Mononuclear cell (primary cell): ENCODE data around the gene CDK6. TPM values are rescaled to one million over a fixed set of nuclear protein-coding genes. Genes with fewer than 3 reads are reported as not detected.

Source experiments
- H3K27me3 ChIP-seq: 2 replicates; pipeline ENCODE4 v1.6.0; 2011; ENCODE audit warnings: low read length, control low read depth; ENCODE audit not compliant: insufficient read depth
- H3K4me1 ChIP-seq: 2 replicates; pipeline ENCODE4 v1.5.1; 2011; ENCODE audit warnings: mild to moderate bottlenecking, low read length, control low read depth; ENCODE audit not compliant: insufficient read depth
- H3K4me3 ChIP-seq: 2 replicates; pipeline ENCODE4 v1.5.1; 2011; ENCODE audit warnings: mild to moderate bottlenecking, low read length, moderate library complexity
- H3K9me3 ChIP-seq: 2 replicates; pipeline ENCODE4 v1.5.1; 2011; ENCODE audit warnings: low read depth, mild to moderate bottlenecking, control low read depth, low read length
- total RNA-seq: library from RNA; depleted of rRNA; stranded (reverse); fragments of >200 nt; gene quantifications from one replicate; pipeline ENCODE4 v1.2.3, GENCODE V29; 2012

The CDK6 gene
- total RNA-seq, 1 donor: 28.4 TPM

DNA sequence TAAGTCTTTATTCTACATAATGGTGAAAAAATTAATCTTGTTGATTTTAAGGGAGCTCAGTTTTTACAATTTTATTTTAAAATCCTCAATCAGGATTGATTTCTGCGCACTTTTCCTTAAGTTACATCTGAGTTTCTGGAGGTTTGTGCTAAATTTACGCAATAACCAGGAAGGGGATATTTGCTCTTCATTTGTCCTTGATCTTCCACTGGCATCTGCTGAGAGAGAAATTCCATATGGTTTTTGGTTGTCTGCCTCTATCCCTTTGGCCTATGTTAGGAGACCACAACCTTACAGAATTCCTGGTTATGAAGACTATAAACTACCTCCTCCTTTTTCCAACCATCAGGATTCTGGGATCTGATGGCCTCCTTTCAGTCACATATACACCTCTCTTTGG is 20.1 kb upstream of the CDK6 start:
- no peaks in the 10 kb centered on the region for H3K9me3 ChIP-seq
- no peaks in the 10 kb centered on the region for H3K27me3 ChIP-seq
- no peak overlapping the region for H3K4me3 ChIP-seq
- no peaks in the 10 kb centered on the region for H3K4me1 ChIP-seq

GRCh38 chr7:92854501-92855238 is 18.3 kb upstream of the CDK6 start:
- no peaks in the 10 kb centered on the region for H3K27me3 ChIP-seq
- no peaks in the 10 kb centered on the region for H3K9me3 ChIP-seq
- H3K4me3 ChIP-seq: no peak overlapping the region
- H3K4me1 ChIP-seq: no peaks in the 10 kb centered on the region

- no peaks in the 10 kb centered on the region for H3K9me3 ChIP-seq
- no peaks in the 10 kb centered on the region for H3K4me1 ChIP-seq
- no peak overlapping the region for H3K4me3 ChIP-seq
- H3K27me3 ChIP-seq: no peaks in the 10 kb centered on the region
Measured at GRCh38 chr7:92851732-92852131, 15.4 kb upstream of the CDK6 start.

DNA sequence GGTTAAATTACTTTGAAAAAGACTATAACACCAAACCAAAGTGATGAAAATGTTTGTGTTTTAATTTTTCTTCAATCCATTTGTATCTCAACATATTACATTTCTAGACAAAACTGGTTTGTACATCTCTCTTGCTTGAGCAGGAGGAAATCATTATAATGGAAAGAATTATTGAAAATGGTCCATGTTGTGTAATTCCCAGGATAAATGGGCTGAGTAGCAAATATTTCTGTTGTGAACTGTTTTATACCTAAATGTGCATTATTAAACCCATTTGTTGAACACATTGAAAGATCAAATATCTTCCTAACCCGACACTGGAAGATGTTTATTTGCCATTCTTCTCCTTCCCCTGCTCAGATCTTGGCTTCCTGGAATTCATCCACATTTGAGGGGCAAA is 14.1 kb upstream of the CDK6 start:
- H3K4me3 ChIP-seq: no peak overlapping the region
- H3K9me3 ChIP-seq: no peaks in the 10 kb centered on the region
- no peaks in the 10 kb centered on the region for H3K27me3 ChIP-seq
- no peaks in the 10 kb centered on the region for H3K4me1 ChIP-seq

- no peak overlapping the region for H3K4me3 ChIP-seq
- no peaks in the 10 kb centered on the region for H3K4me1 ChIP-seq
- no peaks in the 10 kb centered on the region for H3K27me3 ChIP-seq
- no peaks in the 10 kb centered on the region for H3K9me3 ChIP-seq
Measured at GRCh38 chr7:92849322-92849721, 12.9 kb upstream of the CDK6 start.

GRCh38 chr7:92848851-92849250 is 12.5 kb upstream of the CDK6 start:
- no peaks in the 10 kb centered on the region for H3K27me3 ChIP-seq
- no peak overlapping the region for H3K4me3 ChIP-seq
- H3K4me1 ChIP-seq: no peaks in the 10 kb centered on the region
- no peaks in the 10 kb centered on the region for H3K9me3 ChIP-seq

DNA sequence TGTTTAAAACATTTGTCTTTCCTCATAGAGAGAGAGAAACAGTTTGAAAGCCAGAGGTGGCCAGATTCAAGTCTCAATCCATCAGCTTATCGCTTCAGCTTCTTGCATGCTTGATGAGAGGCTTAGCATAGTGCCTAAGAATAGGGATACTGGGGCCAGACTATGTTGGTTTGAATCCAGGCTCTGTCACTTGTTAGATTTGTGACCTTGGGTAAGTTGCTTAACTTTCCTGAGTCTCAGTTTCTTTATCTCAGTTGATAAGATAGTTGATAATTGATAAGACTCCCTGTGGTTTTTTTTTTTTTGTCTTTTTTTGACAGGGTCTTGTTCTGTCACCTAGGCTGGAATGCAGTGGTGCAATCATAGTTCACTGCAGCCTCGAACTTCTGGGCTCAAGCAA is 12.1 kb upstream of the CDK6 start:
- H3K9me3 ChIP-seq: no peaks in the 10 kb centered on the region
- no peak overlapping the region for H3K4me3 ChIP-seq
- no peaks in the 10 kb centered on the region for H3K4me1 ChIP-seq
- no peaks in the 10 kb centered on the region for H3K27me3 ChIP-seq

DNA sequence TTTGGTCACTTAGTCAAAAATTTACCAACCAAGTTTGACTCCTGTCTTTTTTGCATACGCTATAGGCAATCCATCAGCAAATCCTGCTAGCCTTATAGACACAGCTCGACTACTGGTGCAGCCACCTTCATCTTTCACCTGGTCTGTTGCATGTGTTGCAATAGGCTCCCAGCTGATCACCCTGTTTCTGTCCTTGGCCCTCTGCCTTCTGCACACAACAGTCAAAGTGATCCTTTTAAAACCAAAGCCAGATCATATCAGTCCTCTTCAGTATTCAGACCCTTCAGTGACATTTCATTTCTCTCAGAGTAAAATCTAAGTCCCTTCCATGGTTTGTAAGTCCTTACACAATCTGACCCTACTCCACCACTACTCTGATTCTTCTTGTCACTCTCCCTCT is 10.9 kb upstream of the CDK6 start:
- Histone ChIP-seq H3K27me3 (no peaks in the 10 kb centered on the region), H3K4me1 (no peaks in the 10 kb centered on the region), H3K9me3 (no peaks in the 10 kb centered on the region), H3K4me3 (no peak overlapping the region)

DNA sequence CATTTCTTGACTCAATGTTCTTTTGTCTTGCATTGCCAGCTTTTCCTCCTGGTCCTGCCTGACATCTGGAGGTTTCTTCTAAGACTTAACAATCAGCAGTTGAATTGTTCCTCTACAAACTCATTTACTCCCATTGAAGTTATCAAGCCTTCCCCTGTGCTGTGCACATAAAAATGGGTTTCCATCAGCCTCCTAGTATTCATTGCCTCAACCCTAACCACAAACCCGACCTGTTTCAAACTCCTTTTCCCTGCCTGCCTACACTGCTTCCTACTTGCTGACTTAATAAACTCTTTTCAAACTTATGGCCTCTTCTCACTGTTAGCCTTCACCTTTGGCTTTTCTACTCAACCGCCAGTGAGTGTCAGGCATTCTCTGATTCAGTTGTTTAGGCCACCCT is 9.4 kb upstream of the CDK6 start:
- Histone ChIP-seq H3K9me3 (no peaks in the 10 kb centered on the region), H3K4me3 (no peak overlapping the region), H3K27me3 (no peaks in the 10 kb centered on the region), H3K4me1 (no peaks in the 10 kb centered on the region)

DNA sequence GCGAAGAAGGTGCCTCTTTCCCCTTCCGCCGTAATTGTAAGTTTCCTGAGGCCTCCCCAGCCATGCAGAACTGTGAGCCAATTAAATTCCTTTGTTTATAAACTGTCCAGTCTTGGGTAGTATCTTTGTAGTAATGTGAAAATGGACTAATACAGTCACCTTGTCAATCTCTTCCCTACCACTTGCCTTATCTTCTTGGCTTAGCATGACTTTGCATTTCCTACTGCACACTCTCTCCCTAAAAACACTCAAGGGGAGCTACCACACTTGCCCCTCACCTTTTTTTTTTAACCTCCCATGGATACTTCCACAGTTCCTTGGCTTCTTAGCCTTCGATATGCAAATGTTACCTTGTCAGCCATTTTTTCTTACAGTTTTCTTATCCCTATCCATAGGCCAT is 7.4 kb upstream of the CDK6 start:
- no peaks in the 10 kb centered on the region for H3K27me3 ChIP-seq
- H3K9me3 ChIP-seq: no peaks in the 10 kb centered on the region
- H3K4me1 ChIP-seq: no peaks in the 10 kb centered on the region
- H3K4me3 ChIP-seq: no peak overlapping the region

- H3K4me1 ChIP-seq: no peaks in the 10 kb centered on the region
- H3K9me3 ChIP-seq: no peaks in the 10 kb centered on the region
- H3K4me3 ChIP-seq: no peak overlapping the region
- no peaks in the 10 kb centered on the region for H3K27me3 ChIP-seq
Measured at GRCh38 chr7:92843034-92843760, 6.8 kb upstream of the CDK6 start.

DNA sequence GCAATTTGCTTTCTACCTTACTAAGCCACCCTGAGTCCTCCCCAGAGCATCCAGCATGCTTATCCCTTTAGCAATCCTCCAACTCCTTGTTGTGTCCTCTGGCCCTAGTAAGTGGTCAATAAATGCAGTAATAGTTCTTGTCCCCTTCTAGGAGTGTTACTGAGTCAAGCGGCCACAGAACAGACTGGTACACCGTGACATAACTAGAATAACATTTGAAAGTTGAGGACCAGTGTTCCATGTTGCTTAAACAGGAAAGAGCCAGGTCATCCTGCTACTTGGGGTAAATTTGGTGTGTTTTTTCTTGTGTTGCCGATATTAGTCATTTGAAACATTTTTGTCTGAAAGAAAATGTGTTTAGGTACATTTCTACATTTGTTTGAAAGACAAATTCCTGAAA is 4.8 kb upstream of the CDK6 start:
- no peak overlapping the region for H3K4me3 ChIP-seq
- peaks cover 4% of the 10 kb centered on the region for H3K4me1 ChIP-seq
- H3K27me3 ChIP-seq: no peaks in the 10 kb centered on the region
- H3K9me3 ChIP-seq: no peaks in the 10 kb centered on the region

- H3K4me1 ChIP-seq: peaks cover 4% of the 10 kb centered on the region
- H3K27me3 ChIP-seq: no peaks in the 10 kb centered on the region
Measured at GRCh38 chr7:92840316-92840715, 3.9 kb upstream of the CDK6 start.

GRCh38 chr7:92839901-92840300 is 3.5 kb upstream of the CDK6 start:
- H3K9me3 ChIP-seq: no peaks in the 10 kb centered on the region
- H3K27me3 ChIP-seq: no peaks in the 10 kb centered on the region
- no peak overlapping the region for H3K4me3 ChIP-seq
- H3K4me1 ChIP-seq: peaks cover 4% of the 10 kb centered on the region

More at GRCh38 chr7:92840316-92840715, 3.9 kb upstream of the CDK6 start:
- H3K9me3 ChIP-seq: no peaks in the 10 kb centered on the region
- no peak overlapping the region for H3K4me3 ChIP-seq

- Histone ChIP-seq H3K4me1 (peaks cover 4% of the 10 kb centered on the region), H3K9me3 (no peaks in the 10 kb centered on the region), H3K4me3 (no peak overlapping the region)
Measured at GRCh38 chr7:92838934-92839333, 2.6 kb upstream of the CDK6 start.

More at GRCh38 chr7:92838934-92839333, 2.6 kb upstream of the CDK6 start:
- H3K27me3 ChIP-seq: no peaks in the 10 kb centered on the region
